Activated T-helper 1 cell treated with anti-CD3 and anti-CD28 coated beads, Interleukin-12 subunit alpha, Interleukin-12 subunit beta, Interleukin-2, Interleukin-4 antibody, amounts not matched to agents 30 ng/mL and 10 ng/mL and 1 ng/mL, durations not matched to agents 14 hours and 24 hours and 36 hours (primary cell): ENCODE measurements around the gene LZTS3. TPM values are rescaled to one million over a fixed set of nuclear protein-coding genes. Genes with fewer than 3 reads are reported as not detected.

Source experiments
- DNase-seq: peaks from one replicate; pipeline ENCODE4 v3.0.0; 2021; ENCODE audit warnings: low spot score
- H3K27ac Mint-ChIP-seq: one replicate; pipeline ENCODE4 v1.8.0; 2021; ENCODE audit warnings: mild to moderate bottlenecking, mixed read lengths
- H3K27me3 Mint-ChIP-seq: one replicate; pipeline ENCODE4 v1.8.0; 2022; ENCODE audit warnings: mild to moderate bottlenecking, moderate library complexity, mixed read lengths; ENCODE audit not compliant: insufficient read depth
- H3K36me3 Mint-ChIP-seq: one replicate; pipeline ENCODE4 v1.8.0; 2021; ENCODE audit warnings: low read depth, mixed read lengths
- H3K4me1 Mint-ChIP-seq: one replicate; pipeline ENCODE4 v1.8.0; 2021; ENCODE audit warnings: low read depth, mixed read lengths
- H3K4me3 Mint-ChIP-seq: one replicate; pipeline ENCODE4 v1.8.0; 2021; ENCODE audit warnings: mild to moderate bottlenecking, moderate library complexity, mixed read lengths
- H3K9me3 Mint-ChIP-seq: one replicate; pipeline ENCODE4 v1.8.0; 2021; ENCODE audit warnings: mixed read lengths
- intact Hi-C: fragments of 100-400 bp; cut with micrococcal nuclease; formaldehyde crosslinking; loops from one replicate; pipeline ENCODE4 v1.15.1; 2024
- total RNA-seq: library from RNA; stranded (reverse); gene quantifications from 2 replicates; pipeline ENCODE4 v1.2.3, GENCODE V29; 2022

Gene LZTS3
- total RNA-seq, 1 donor from 2014 or later = 0.54 TPM

- intact Hi-C loops = loop anchor here (1.0 to 10.0 kb wide), 6 partner anchors 30 to 564 kb away; partner anchors contain the start of genes ADISSP, ATRN, FASTKD5 and LZTS3
- H3K4me3 Mint-ChIP-seq = peak overlapping the region; percentile 96
- peak overlapping the region; percentile 97 for H3K27ac Mint-ChIP-seq
- H3K9me3 Mint-ChIP-seq = no peaks in the 10 kb centered on the region
- H3K36me3 Mint-ChIP-seq = peaks cover 22% of the 10 kb centered on the region
- peaks cover 18% of the 10 kb centered on the region for H3K4me1 Mint-ChIP-seq
- no peak for DNase-seq
- H3K27me3 Mint-ChIP-seq = no peaks in the 10 kb centered on the region
Observed at GRCh38 chr20:3203315-3204123, 30.2 kb upstream of the LZTS3 start.

GRCh38 chr20:3202965-3203314, 29.6 kb upstream of the LZTS3 start:
- Mint-ChIP-seq H3K4me1 (peaks cover 15% of the 10 kb centered on the region), H3K27ac (no peak overlapping the region), H3K27me3 (no peaks in the 10 kb centered on the region), H3K4me3 (peak overlapping the region; percentile 51), H3K9me3 (no peaks in the 10 kb centered on the region), H3K36me3 (peaks cover 22% of the 10 kb centered on the region)
- DNase-seq = no peak
- intact Hi-C loops = loop anchor here (10.0 kb wide), 2 partner anchors 272 to 328 kb away; partner anchors contain the start of genes ATRN and PTPRA

- DNase-seq = no peak
- no peak overlapping the region for H3K27ac Mint-ChIP-seq
- no peaks in the 10 kb centered on the region for H3K27me3 Mint-ChIP-seq
- H3K36me3 Mint-ChIP-seq = peaks cover 35% of the 10 kb centered on the region
- H3K4me1 Mint-ChIP-seq = peaks cover 25% of the 10 kb centered on the region
- no peak overlapping the region for H3K4me3 Mint-ChIP-seq
- intact Hi-C loops = loop anchor here (10.0 kb wide), 2 partner anchors 275 to 325 kb away; partner anchors contain the start of genes ATRN and PTPRA
- no peaks in the 10 kb centered on the region for H3K9me3 Mint-ChIP-seq
Observed at GRCh38 chr20:3199976-3200755, 26.8 kb upstream of the LZTS3 start.

- H3K9me3 Mint-ChIP-seq = no peaks in the 10 kb centered on the region
- no peak for DNase-seq
- intact Hi-C loops = no loop called here
- H3K27me3 Mint-ChIP-seq = no peaks in the 10 kb centered on the region
- peaks cover 36% of the 10 kb centered on the region for H3K36me3 Mint-ChIP-seq
- H3K4me1 Mint-ChIP-seq = peaks cover 20% of the 10 kb centered on the region
- no peak overlapping the region for H3K27ac Mint-ChIP-seq
- no peak overlapping the region for H3K4me3 Mint-ChIP-seq
Observed at GRCh38 chr20:3199206-3199605, 25.9 kb upstream of the LZTS3 start.

- Mint-ChIP-seq H3K36me3 (peaks cover 45% of the 10 kb centered on the region), H3K27me3 (no peaks in the 10 kb centered on the region), H3K4me1 (peaks cover 15% of the 10 kb centered on the region), H3K4me3 (no peak overlapping the region), H3K9me3 (no peaks in the 10 kb centered on the region), H3K27ac (peak overlapping the region; percentile 45)
- DNase-seq = no peak
- intact Hi-C loops = no loop called here
Observed at GRCh38 chr20:3195590-3196237, 22.4 kb upstream of the LZTS3 start.

GRCh38 chr20:3194617-3195280, 21.4 kb upstream of the LZTS3 start:
- Mint-ChIP-seq H3K4me3 (no peak overlapping the region), H3K9me3 (no peaks in the 10 kb centered on the region), H3K36me3 (peaks cover 45% of the 10 kb centered on the region), H3K27ac (no peak overlapping the region), H3K4me1 (peaks cover 11% of the 10 kb centered on the region), H3K27me3 (no peaks in the 10 kb centered on the region)
- intact Hi-C loops = no loop called here
- DNase-seq = no peak

GRCh38 chr20:3193806-3194616, 20.7 kb upstream of the LZTS3 start:
- intact Hi-C loops = no loop called here
- Mint-ChIP-seq H3K27me3 (no peaks in the 10 kb centered on the region), H3K4me3 (no peak overlapping the region), H3K4me1 (peaks cover 11% of the 10 kb centered on the region), H3K27ac (no peak overlapping the region), H3K36me3 (peaks cover 42% of the 10 kb centered on the region), H3K9me3 (no peaks in the 10 kb centered on the region)
- DNase-seq = no peak

- H3K36me3 Mint-ChIP-seq = peaks cover 38% of the 10 kb centered on the region
- no peak overlapping the region for H3K27ac Mint-ChIP-seq
- no peaks in the 10 kb centered on the region for H3K9me3 Mint-ChIP-seq
Observed at GRCh38 chr20:3192226-3193015, 19.1 kb upstream of the LZTS3 start.

GRCh38 chr20:3190681-3191111, 17.3 kb upstream of the LZTS3 start:
- Mint-ChIP-seq H3K36me3 (peaks cover 31% of the 10 kb centered on the region), H3K4me1 (peaks cover 6% of the 10 kb centered on the region), H3K27ac (no peak overlapping the region), H3K27me3 (no peaks in the 10 kb centered on the region), H3K4me3 (no peak overlapping the region), H3K9me3 (no peaks in the 10 kb centered on the region)
- no peak for DNase-seq
- intact Hi-C loops = no loop called here

More at GRCh38 chr20:3192226-3193015, 19.1 kb upstream of the LZTS3 start:
- no peak for DNase-seq
- no peaks in the 10 kb centered on the region for H3K27me3 Mint-ChIP-seq
- no peak overlapping the region for H3K4me3 Mint-ChIP-seq
- H3K4me1 Mint-ChIP-seq = peaks cover 11% of the 10 kb centered on the region
- intact Hi-C loops = no loop called here

- no peaks in the 10 kb centered on the region for H3K27me3 Mint-ChIP-seq
- no peak for DNase-seq
- H3K4me3 Mint-ChIP-seq = no peak overlapping the region
- H3K36me3 Mint-ChIP-seq = peaks cover 24% of the 10 kb centered on the region
- H3K4me1 Mint-ChIP-seq = no peaks in the 10 kb centered on the region
- intact Hi-C loops = no loop called here
- H3K27ac Mint-ChIP-seq = peak overlapping the region; percentile 13
- H3K9me3 Mint-ChIP-seq = no peaks in the 10 kb centered on the region
Observed at GRCh38 chr20:3189561-3190131, 16.3 kb upstream of the LZTS3 start.

- DNase-seq = no peak
- no peaks in the 10 kb centered on the region for H3K27me3 Mint-ChIP-seq
- no peaks in the 10 kb centered on the region for H3K9me3 Mint-ChIP-seq
- peaks cover 24% of the 10 kb centered on the region for H3K36me3 Mint-ChIP-seq
- no peaks in the 10 kb centered on the region for H3K4me1 Mint-ChIP-seq
- no peak overlapping the region for H3K4me3 Mint-ChIP-seq
- intact Hi-C loops = no loop called here
- H3K27ac Mint-ChIP-seq = peak overlapping the region; percentile 26
Observed at GRCh38 chr20:3188823-3189413, 15.6 kb upstream of the LZTS3 start.
